GM19193 (cell line): ENCODE measurements around the gene ARSG.

Source experiments
- POLR2A ChIP-seq: IDR thresholded peaks from 4 replicates; pipeline ENCODE4 v1.6.1; 2011; ENCODE audit not compliant: insufficient read depth, insufficient read length; ENCODE audit errors: extremely low read depth

Gene ARSG

DNA sequence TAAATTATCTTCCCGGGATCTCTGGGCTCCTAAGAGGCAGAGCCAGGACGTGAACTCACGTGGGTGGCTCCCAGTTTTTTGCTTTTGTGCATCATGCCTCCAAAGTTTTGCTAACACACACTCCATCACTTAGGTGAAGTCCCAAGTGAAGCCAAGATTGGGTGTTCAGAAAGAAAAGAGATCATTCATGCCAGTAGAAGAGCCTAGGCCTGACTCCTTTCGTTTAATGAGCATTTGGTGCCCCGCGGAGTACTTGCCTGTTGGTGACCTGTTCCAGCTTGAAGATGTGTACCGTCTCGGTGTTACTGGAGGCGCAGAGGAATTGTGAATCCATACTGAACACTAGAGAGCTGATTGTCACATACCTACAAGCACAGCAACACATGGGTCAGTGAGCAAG lies 141.9 kb downstream of the ARSG start:
- no peak for TF ChIP-seq POLR2A

DNA sequence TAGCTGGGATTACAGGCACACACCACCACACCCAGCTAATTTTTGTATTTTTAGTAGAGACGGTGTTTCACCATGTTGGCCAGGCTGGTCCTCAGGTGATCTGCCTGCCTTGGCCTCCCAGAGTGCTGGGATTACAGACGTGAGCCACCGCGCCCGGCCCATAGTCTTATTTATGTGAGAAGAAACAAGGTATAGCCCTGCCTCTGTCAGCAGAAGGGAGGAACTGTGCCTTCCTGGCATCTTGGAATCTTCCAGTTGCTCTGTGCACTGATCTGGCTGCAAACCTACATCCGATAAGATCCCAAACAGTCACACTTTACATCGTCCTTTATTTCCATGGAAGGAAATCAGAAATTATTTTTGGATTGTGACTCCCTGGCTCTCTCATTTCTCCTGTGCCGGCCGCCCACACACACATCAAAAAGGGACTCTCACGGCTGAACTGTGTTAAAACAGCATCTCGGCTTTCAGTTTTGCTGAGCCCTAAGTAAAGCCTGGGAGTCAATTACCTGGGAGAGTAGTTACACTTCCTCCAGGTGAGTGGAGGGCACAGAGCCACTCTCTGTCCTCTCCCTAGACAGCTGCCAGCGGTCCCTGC lies 142.7 kb downstream of the ARSG start:
- TF ChIP-seq POLR2A: no peak

DNA sequence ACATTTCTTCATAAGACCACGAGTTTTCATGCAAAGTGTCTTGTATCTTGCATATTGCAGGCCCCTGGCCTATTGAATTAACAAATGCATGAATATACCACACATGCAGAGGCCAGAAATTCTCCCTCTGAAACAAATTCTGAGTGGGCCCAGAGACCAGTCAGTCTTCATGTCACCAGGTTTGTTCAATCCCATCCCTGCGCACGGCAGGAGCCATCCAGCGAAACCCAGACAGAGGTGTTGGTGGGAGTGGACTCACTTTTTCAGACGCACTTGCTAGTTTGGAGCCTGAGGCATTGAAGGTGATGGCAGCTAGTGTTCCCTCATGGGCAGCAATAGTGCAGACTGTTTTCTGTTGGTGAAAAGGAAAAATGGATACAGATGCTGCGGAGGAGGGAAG lies 144.1 kb downstream of the ARSG start:
- no peak for TF ChIP-seq POLR2A

DNA sequence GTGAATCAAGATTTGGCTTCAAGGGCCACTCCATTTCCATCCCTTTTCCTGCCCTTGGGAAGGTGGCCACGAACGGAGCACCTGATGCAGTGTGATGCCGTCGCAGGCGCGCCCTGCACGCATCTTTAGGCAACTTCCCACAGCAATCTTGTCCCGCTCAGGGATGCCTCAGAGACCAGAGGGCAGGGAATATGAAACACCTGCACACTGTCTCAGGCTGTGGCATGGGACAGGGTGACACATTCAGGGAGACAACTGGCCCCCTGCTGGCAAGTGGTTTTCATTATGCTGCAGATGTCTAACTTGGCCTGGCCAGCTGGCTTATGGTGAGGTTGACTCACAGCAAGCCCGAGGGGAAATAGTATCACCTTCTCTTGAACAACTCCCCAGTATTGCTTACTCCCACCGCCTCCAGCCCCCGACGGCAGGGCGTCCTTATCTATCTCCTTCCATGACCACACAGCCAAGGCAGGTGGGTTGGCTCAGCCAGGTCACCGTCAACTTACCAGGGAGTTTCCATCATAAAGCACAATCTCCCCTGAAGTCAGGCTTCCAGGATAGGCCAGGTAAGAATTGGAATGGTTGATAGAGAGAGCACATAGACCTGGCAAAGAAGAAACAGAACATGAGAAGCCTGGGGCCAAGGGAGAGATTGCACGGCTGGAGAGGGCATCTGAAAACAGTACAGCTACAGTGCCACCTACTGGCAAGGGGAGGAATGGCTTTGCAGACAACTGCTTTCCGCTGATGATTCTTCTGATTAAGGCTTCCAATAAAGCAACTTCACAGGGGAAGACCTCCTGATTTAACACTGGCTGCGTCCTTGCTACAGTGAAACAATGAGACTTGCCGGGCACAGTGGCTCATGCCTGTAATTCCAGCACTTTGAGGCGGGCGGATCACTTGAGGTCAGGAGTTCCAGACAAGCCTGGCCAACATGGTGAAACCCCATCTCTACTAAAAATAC lies 144.9 kb downstream of the ARSG start:
- TF ChIP-seq POLR2A: no peak

DNA sequence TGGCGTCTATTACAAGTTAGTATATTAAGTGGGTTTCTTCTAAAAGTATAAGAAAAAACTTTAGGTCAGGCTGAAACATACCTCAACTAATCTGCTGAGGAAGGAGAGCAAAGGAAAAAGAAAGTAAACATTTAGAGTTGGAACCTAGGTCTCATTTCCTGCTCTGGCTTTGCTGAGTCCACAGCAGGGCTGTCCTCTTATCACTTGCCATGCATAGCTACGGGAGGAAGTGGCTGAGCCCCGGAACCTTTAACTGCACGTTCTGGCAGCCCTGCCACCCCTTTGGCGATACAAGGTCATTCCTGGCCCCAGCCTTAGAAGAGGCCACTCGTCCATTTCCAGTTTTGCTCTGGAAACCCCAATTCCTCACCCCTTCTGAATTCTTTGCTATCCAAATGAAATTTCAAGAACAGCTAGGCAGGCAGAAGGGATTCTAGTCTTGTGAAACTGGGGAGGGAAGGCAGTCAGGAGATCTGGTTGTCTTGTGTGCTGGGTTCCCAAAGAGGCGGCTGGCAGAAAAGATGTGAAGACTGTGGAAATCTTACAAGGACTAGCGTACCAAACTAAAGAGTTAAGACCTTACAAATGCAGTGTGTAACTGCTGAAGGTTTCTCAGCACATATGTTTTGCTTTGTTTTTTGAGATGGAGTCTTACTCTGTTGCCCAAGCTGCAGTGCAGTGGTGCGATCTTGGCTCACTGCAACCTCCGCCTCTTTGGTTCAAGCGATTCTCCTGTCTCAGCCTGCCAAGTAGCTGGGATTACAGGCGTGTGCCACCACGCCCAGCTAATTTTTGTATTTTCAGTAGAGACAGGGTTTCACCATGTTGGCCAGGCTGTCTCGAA lies 146.9 kb downstream of the ARSG start:
- peak; percentile 35 for TF ChIP-seq POLR2A

DNA sequence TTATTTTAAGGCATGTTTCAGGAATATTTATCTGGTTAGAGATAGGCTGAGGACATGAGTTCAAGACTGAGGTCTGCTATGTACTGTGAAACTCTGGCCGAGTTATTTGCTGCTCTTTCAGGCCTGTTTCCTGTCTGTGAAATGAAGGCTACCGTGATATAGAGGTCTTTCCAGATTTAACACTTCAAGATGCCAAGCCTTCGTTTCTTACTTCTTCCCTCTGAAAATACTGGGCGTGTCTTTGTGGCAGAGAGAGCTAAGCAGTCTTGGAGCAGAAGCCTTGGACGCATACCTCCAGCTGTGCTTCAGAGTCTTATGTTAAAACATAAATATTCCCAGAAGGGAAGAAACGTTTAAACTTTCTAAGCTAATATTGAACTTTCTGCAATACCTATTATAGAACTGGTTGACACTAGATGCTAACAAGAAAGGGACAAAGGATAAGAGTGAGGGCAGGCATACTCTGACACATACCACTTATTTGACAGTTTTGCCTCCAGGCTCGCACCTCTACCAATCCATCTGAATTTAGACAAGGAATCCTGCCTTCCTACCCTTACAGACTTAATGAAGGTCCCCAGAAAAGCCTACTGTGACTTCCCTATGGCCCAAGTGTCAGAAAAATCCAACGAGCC lies 148.5 kb downstream of the ARSG start:
- no peak for TF ChIP-seq POLR2A

DNA sequence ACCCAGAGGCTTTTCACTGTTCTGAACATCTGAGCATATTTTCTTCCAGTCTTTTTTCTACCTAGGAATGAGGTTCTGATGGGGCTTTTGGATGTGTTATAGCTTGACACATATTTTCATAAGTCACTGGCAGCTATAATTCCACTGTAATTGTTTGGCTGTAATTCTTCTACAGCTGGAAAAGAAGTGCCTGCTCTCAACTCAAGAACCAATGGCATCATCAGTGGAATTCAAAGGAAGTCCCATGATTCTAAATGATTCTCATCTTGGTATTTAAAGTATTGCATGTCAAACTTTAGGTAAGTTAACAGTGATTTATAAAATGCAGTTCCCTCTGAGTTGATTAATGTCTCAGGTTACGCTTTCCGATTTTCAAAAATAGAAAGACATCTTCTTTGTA lies 149.2 kb downstream of the ARSG start:
- TF ChIP-seq POLR2A: no peak

DNA sequence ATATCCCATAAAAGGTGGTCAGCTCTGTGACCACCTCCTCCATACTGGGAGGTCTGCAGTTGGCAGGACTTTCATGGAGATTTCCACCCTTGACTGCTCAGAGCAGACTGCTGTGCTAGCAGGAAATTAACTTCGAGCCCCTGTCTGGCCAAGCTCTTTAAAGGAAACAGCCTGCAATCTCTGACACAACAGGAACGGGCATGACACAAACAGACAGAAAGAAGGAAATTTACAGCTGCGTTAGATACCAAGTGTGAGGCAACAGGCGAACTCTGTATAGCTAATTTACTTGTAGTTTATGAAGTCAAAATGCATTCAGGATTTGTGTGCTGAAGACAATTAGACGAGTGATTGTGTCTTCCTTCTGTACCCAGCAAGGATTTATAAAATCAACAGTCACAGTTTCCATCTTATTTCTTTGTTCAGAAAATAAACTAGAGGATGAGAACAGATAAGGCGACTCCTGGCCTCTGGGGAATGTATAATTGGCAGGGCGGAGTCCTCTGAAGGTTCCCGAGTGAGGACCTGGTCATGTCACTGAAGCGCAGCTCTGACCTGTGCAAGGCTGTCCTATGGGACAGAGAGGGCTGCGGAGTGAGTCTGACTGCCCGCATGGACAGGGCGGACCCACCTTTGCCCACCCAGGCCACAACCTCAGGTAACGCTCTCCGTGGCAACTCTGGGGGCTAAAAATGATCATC lies 149.9 kb downstream of the ARSG start:
- no peak for TF ChIP-seq POLR2A

DNA sequence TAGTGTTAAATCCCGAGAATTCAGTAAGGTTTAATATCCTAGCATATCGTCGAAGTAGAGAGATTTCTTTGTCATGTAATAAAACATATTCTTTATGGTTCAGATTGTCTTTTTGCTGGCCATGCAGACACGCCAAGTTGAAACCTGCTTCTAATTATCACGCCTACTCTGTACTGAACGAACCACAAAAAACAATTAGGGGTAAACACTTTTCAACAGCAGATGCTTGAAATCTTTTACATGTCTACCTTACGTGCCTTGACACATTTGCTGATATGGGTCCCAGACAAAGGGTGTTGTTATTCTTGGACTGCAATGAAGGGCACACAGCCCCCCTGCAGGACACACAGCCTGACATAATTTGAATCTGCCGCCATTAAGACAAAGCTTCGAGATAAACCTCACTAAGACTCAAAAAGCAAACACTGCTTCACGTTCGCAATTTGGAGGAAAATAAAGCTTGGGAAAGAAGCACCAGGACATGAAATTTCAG lies 152.7 kb downstream of the ARSG start:
- no peak for TF ChIP-seq POLR2A

DNA sequence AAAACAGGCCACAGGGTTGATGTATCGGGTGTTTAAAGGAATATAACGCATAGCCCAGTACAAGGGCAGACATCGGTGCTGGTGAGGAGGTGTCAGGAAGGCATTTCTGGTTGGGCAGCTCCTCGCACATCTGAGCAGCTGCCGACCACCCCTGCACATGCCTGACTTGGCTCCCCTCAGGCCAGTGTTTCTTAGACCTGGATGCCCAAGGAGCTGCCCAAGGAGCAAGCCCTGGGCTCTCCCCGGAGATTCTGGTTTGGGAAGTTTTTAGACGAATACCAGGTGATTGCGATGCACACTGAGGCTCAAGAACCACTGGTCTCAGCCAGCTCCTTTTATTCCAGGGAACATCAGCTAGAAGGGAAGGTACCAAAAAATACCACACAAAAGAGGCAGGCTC lies 154.4 kb downstream of the ARSG start:
- TF ChIP-seq POLR2A: no peak

DNA sequence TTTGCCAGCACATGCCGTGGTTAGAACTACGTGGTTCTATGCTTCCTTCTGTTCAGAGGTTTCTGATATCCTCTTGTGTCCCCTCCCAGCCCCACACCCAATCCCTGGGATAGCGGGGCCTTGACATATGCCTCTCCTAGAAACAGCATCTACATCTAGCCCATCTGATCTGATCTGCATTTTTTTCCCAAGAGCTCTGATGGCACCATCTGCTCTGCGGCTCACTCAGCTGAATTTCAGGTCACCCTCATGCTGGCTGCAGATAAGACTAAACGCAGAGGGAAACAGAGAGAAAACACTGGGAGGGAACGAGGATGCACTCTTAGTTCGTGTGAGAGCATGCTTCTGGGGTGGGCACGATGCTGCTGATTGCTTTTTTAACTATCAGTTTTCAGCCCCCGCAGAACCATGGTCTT lies 155.3 kb downstream of the ARSG start:
- no peak for TF ChIP-seq POLR2A

DNA sequence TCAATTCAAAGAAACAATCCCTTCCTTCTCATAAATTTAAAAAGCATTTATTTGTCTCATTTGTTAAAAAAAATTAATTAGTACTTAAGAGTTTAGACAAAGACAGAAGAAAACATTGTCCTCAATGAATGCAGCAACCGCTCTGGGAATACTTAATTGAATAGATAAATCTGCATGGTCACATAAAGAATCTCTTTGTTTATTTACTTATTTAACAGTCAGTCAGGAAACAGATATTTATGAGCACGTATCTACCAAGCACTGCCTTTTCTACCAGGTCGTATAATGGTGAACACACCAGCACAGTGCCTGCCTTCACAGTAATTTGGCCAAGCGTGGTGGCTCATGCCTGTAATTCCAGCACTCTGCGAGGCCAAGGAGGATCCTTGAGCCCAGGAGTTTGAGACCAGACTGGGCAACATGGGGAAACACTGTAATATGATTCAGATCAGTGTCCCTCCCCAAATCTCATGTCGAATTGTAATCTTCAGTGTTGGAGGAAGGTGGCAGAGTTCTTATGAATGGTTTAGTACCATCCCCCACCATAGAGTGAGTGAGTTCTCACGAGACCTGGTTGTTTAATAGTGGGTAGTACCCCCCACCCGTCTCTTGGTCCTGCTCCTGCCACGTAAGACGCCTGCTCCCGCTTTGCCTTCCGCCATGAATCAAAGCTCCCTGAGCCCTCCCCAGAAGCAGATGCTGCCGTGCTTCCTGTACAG lies 157.9 kb downstream of the ARSG start:
- no peak for TF ChIP-seq POLR2A

DNA sequence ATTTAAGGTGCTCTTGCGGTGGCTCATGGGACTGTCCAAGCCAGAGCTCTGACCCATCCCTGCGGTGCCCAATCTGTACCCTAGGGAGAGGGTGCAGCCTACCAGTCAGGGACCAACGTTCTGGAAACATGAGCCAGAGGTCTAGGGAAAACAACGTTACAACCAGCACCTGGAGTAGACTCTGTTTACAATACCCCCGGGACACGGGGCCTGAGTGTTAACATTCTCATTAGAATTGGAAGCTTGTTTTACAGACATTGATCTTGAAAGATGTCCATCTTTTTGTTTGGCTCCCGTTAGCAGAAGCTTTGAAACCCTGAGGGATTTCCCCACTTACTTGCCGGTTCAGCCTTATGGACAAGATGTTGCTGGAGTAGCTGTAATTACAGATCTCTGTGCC lies 159.1 kb downstream of the ARSG start:
- TF ChIP-seq POLR2A: no peak
